Activated CD4-positive, alpha-beta memory T cell treated with anti-CD3 and anti-CD28 coated beads, Interleukin-2, amount 10 ng/mL, durations not matched to agents 7 days and 5 days (primary cell): ENCODE measurements around the gene TNC. TPM values are rescaled to one million over a fixed set of nuclear protein-coding genes. Genes with fewer than 3 reads are reported as not detected.

Experiments used
- CTCF ChIA-PET: fragments of 350-600 bp; sonication (Branson Sonifier 250); formaldehyde crosslinking; loops from one replicate; lab custom pipeline; 2021; ENCODE audit warnings: antibody characterized with exemption, inconsistent platforms; lab: Charles Lee
- POLR2A ChIA-PET: fragments of 350-600 bp; sonication (Branson Sonifier 250); formaldehyde crosslinking; loops from one replicate; lab custom pipeline; 2021; ENCODE audit warnings: antibody characterized with exemption; lab: Charles Lee
- DNase-seq: peaks from one replicate; pipeline ENCODE4 v3.0.0-alpha.2; 2020
- H3K27ac Mint-ChIP-seq: one replicate; pipeline ENCODE4 v1.8.0; 2021; ENCODE audit warnings: mild to moderate bottlenecking, mixed read lengths
- H3K27me3 Mint-ChIP-seq: one replicate; pipeline ENCODE4 v1.8.0; 2021; ENCODE audit warnings: mixed read lengths
- H3K36me3 Mint-ChIP-seq: one replicate; pipeline ENCODE4 v1.8.0; 2021; ENCODE audit warnings: low read depth, mixed read lengths
- H3K4me1 Mint-ChIP-seq: one replicate; pipeline ENCODE4 v1.8.0; 2021; ENCODE audit warnings: mixed read lengths
- H3K4me3 Mint-ChIP-seq: one replicate; pipeline ENCODE4 v1.8.0; 2021; ENCODE audit warnings: mild to moderate bottlenecking, mixed read lengths
- H3K9me3 Mint-ChIP-seq: one replicate; pipeline ENCODE4 v1.8.0; 2021; ENCODE audit warnings: mixed read lengths
- total RNA-seq, 2 experiments: library from RNA; stranded (reverse); gene quantifications; one replicate each; pipeline ENCODE4 v1.2.3, GENCODE V29; 2021

The TNC gene
- total RNA-seq, 2 experiments from 2014 or later, result 0.03 TPM; not detected in 1

DNA sequence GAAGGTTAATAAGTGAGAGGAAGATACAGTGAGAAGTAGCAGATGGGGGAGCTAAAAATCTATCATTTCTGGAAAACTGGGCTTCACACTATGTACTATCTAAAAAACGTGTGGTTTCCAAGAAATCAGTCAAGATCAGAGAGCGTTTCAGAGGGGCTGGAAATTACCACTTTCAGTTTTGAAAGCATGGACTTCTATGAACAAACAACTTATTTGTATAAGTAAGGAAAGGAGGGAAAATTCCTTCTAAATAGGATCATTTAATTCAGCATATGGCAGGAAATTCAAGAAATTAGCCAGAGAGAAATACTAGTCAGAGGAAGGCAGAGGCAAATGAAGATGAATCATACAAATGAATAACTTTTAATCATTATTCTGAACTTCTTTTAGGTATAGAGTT lies 11.3 kb downstream of the TNC start:
- no peaks in the 10 kb centered on the region for H3K36me3 Mint-ChIP-seq
- no peaks in the 10 kb centered on the region for H3K9me3 Mint-ChIP-seq
- CTCF ChIA-PET, result no interaction called here
- POLR2A ChIA-PET, result no interaction called here
- DNase-seq, result no peak
- no peaks in the 10 kb centered on the region for H3K27me3 Mint-ChIP-seq
- H3K4me3 Mint-ChIP-seq, result no peak overlapping the region
- peaks cover 5% of the 10 kb centered on the region for H3K4me1 Mint-ChIP-seq
- no peak overlapping the region for H3K27ac Mint-ChIP-seq

- Mint-ChIP-seq H3K9me3 (no peaks in the 10 kb centered on the region), H3K36me3 (no peaks in the 10 kb centered on the region), H3K4me3 (no peak overlapping the region), H3K27me3 (no peaks in the 10 kb centered on the region), H3K4me1 (peaks cover 5% of the 10 kb centered on the region), H3K27ac (no peak overlapping the region)
- DNase-seq, result no peak
- CTCF ChIA-PET, result no interaction called here
- POLR2A ChIA-PET, result no interaction called here
Measured at GRCh38 chr9:115106001-115106400, 12.0 kb downstream of the TNC start.

- CTCF ChIA-PET, result interaction anchor here (0.6 kb wide), 1 partner anchor 362 kb away, joined by 3 read pairs; no protein-coding TSS in a partner anchor
Measured at GRCh38 chr9:115104908-115105307, 13.0 kb downstream of the TNC start.

GRCh38 chr9:115103746-115104477 lies 14.0 kb downstream of the TNC start:
- POLR2A ChIA-PET, result no interaction called here
- DNase-seq, result no peak
- no peaks in the 10 kb centered on the region for H3K9me3 Mint-ChIP-seq
- no peak overlapping the region for H3K27ac Mint-ChIP-seq
- H3K27me3 Mint-ChIP-seq, result no peaks in the 10 kb centered on the region
- no peaks in the 10 kb centered on the region for H3K36me3 Mint-ChIP-seq
- H3K4me3 Mint-ChIP-seq, result no peak overlapping the region
- peaks cover 5% of the 10 kb centered on the region for H3K4me1 Mint-ChIP-seq
- CTCF ChIA-PET, result no interaction called here

More at GRCh38 chr9:115104908-115105307, 13.0 kb downstream of the TNC start:
- H3K27ac Mint-ChIP-seq, result no peak overlapping the region
- no peak overlapping the region for H3K4me3 Mint-ChIP-seq
- H3K36me3 Mint-ChIP-seq, result no peaks in the 10 kb centered on the region
- no peaks in the 10 kb centered on the region for H3K9me3 Mint-ChIP-seq
- H3K4me1 Mint-ChIP-seq, result peaks cover 5% of the 10 kb centered on the region
- no peaks in the 10 kb centered on the region for H3K27me3 Mint-ChIP-seq
- POLR2A ChIA-PET, result no interaction called here
- no peak for DNase-seq

- H3K27me3 Mint-ChIP-seq, result peaks cover 12% of the 10 kb centered on the region
- no peaks in the 10 kb centered on the region for H3K36me3 Mint-ChIP-seq
- no peaks in the 10 kb centered on the region for H3K4me1 Mint-ChIP-seq
- H3K27ac Mint-ChIP-seq, result no peak overlapping the region
- ChIA-PET POLR2A (no interaction called here), CTCF (no interaction called here)
- DNase-seq, result no peak
- no peak overlapping the region for H3K4me3 Mint-ChIP-seq
- no peaks in the 10 kb centered on the region for H3K9me3 Mint-ChIP-seq
Measured at GRCh38 chr9:115099901-115100300, 18.1 kb downstream of the TNC start.

- no peaks in the 10 kb centered on the region for H3K4me1 Mint-ChIP-seq
- ChIA-PET POLR2A (no interaction called here), CTCF (interaction anchor here (0.7 kb wide), 1 partner anchor 9 kb away, joined by 3 read pairs; no protein-coding TSS in a partner anchor)
- H3K27me3 Mint-ChIP-seq, result peaks cover 12% of the 10 kb centered on the region
- DNase-seq, result no peak
- H3K9me3 Mint-ChIP-seq, result no peaks in the 10 kb centered on the region
- H3K4me3 Mint-ChIP-seq, result no peak overlapping the region
- no peak overlapping the region for H3K27ac Mint-ChIP-seq
- no peaks in the 10 kb centered on the region for H3K36me3 Mint-ChIP-seq
Measured at GRCh38 chr9:115098226-115098965, 19.6 kb downstream of the TNC start.

DNA sequence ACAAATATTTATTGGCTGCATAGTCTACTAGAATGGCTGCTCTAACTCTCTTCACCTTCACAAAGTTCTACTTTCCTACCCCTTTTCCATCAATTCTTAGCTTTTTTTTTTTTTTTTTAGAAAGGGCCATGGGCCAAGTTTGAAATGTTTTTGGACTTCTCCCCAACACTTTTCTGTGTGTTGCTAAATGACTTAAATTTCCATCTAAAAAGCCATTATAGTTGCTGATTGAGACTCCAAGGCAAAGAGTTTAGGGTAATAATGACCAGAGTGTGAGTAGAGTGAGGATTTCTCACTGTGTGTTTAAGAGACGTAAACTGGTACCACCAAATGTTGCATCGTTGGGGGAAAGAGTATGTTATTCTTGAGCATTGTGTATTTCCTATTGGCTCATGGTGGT lies 24.4 kb downstream of the TNC start:
- Mint-ChIP-seq H3K27me3 (peaks cover 25% of the 10 kb centered on the region), H3K27ac (no peak overlapping the region), H3K9me3 (no peaks in the 10 kb centered on the region), H3K4me1 (no peaks in the 10 kb centered on the region), H3K4me3 (no peak overlapping the region), H3K36me3 (no peaks in the 10 kb centered on the region)
- POLR2A ChIA-PET, result no interaction called here
- DNase-seq, result no peak
- CTCF ChIA-PET, result no interaction called here

DNA sequence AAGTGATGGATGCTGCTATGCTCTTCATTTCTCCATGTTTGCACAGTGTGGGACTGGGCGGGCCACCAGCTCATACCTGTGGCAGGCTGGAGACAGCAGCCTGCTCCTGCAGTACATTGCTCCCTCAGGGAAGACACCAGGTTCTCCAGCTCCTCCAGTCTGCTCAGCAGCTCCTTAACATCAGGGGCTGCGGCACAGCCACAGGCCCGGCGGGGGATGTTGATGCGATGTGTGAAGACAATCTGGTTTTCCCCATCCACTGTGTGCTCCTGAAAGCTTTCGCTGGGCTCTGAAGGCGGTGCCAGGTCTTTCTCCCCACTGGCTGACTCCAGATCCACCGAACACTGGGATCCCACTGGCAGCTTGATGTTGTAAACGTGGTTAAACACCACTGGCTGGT lies 27.5 kb downstream of the TNC start:
- H3K27ac Mint-ChIP-seq, result no peak overlapping the region
- no peak overlapping the region for H3K4me3 Mint-ChIP-seq
- H3K27me3 Mint-ChIP-seq, result peaks cover 13% of the 10 kb centered on the region
- POLR2A ChIA-PET, result no interaction called here
- H3K36me3 Mint-ChIP-seq, result no peaks in the 10 kb centered on the region
- H3K9me3 Mint-ChIP-seq, result no peaks in the 10 kb centered on the region
- CTCF ChIA-PET, result no interaction called here
- no peak for DNase-seq
- H3K4me1 Mint-ChIP-seq, result no peaks in the 10 kb centered on the region

DNA sequence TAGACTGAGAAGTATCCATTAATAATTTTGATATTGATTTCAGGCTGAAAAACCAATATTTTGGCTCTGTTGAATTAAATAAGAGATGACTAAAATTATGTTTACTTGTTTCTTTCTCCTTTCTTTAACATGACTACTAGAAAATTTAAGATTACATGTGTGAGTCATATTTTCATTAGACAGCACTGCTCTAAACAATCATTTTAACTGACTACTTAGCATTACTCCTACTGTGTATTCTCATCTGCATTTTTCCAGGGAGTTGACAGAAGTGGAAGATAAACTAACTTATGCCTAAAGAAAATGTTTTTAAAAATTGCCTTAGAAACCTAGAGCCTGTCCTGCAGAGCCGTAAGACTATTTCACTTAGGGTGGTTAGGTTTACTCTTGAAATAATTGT lies 29.1 kb downstream of the TNC start:
- Mint-ChIP-seq H3K9me3 (no peaks in the 10 kb centered on the region), H3K4me3 (no peak overlapping the region), H3K4me1 (no peaks in the 10 kb centered on the region), H3K27ac (no peak overlapping the region), H3K27me3 (peaks cover 13% of the 10 kb centered on the region), H3K36me3 (no peaks in the 10 kb centered on the region)
- ChIA-PET CTCF (no interaction called here), POLR2A (no interaction called here)
- no peak for DNase-seq

- ChIA-PET POLR2A (no interaction called here), CTCF (no interaction called here)
- no peak overlapping the region for H3K27ac Mint-ChIP-seq
- H3K9me3 Mint-ChIP-seq, result no peaks in the 10 kb centered on the region
- no peaks in the 10 kb centered on the region for H3K4me1 Mint-ChIP-seq
- no peak for DNase-seq
- H3K4me3 Mint-ChIP-seq, result no peak overlapping the region
- peaks cover 5% of the 10 kb centered on the region for H3K27me3 Mint-ChIP-seq
- no peaks in the 10 kb centered on the region for H3K36me3 Mint-ChIP-seq
Measured at GRCh38 chr9:115086886-115087285, 31.1 kb downstream of the TNC start.

DNA sequence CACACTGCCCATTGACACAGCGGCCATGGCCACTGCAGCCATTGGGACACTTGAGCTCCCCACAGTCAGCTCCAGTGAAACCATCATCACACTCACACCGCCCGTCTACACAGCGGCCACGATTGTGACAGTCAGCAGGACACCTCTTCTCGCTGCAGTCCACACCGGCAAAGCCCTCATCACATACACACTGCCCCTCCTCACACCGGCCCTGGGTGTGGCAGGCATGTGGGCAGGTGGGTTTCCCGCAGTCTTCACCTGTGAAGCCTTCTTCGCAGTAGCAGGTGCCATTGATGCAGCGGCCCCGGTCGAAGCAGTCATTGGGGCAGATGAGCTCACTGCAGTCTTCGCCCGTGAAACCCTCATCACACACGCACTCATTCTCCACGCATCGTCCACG lies 31.5 kb downstream of the TNC start:
- no peak for DNase-seq
- Mint-ChIP-seq H3K4me1 (no peaks in the 10 kb centered on the region), H3K36me3 (no peaks in the 10 kb centered on the region), H3K9me3 (no peaks in the 10 kb centered on the region), H3K27me3 (peaks cover 2% of the 10 kb centered on the region), H3K4me3 (no peak overlapping the region), H3K27ac (no peak overlapping the region)
- ChIA-PET POLR2A (no interaction called here), CTCF (no interaction called here)

DNA sequence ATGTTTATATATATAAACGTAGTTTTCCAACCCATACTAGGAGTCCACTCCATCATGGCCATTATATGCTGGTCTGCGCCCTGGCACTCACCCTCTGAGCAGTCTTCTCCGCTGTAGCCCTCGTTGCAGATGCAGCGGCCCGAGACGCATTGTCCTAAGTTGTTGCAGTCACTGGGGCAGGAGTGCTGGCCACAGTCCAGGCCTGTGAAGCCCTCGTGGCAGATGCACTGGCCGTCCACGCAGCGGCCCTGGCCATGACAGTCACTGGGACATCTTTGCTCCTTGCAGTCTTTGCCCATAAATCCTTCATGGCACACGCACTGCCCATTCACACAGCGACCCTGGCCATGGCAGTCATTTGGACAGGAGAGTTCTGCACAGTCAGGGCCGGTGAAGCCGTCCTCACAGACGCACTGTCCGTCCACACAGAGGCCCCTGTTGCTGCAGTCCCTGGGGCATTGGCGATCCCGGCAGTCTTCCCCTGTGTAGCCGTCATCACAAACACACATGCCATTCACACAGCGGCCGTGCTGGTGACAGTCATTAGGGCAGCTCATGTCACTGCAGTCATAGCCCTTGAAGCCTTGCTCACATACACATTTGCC lies 32.1 kb downstream of the TNC start:
- H3K27ac Mint-ChIP-seq, result no peak overlapping the region

DNA sequence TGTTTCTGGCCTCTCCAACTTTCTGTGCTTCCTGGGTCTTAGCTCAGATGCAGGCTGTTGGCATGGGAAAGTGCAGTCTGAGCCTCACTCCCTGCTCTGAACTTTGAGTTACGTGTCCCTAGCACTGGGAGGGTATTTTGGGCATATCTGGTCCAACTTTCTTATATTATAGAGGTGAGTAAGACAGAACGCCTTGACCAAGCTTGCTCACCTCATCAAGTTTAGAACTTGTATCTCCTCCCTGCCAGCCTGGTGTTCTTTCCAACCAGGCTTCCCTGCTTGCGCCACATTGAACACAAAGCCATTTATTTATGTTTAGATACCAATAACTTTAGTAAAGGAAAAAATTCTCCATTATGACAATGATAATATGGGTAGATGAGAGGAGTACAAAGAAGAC lies 33.2 kb downstream of the TNC start:
- no peaks in the 10 kb centered on the region for H3K4me1 Mint-ChIP-seq
- H3K4me3 Mint-ChIP-seq, result no peak overlapping the region
- H3K36me3 Mint-ChIP-seq, result no peaks in the 10 kb centered on the region
- no peak for DNase-seq
- H3K27ac Mint-ChIP-seq, result no peak overlapping the region
- ChIA-PET CTCF (no interaction called here), POLR2A (no interaction called here)
- H3K27me3 Mint-ChIP-seq, result peaks cover 2% of the 10 kb centered on the region
- H3K9me3 Mint-ChIP-seq, result no peaks in the 10 kb centered on the region

More for the DNA sequence above, 32.1 kb downstream of the TNC start:
- no peaks in the 10 kb centered on the region for H3K36me3 Mint-ChIP-seq
- ChIA-PET POLR2A (no interaction called here), CTCF (no interaction called here)
- peaks cover 2% of the 10 kb centered on the region for H3K27me3 Mint-ChIP-seq
- H3K4me1 Mint-ChIP-seq, result no peaks in the 10 kb centered on the region
- H3K9me3 Mint-ChIP-seq, result no peaks in the 10 kb centered on the region
- H3K4me3 Mint-ChIP-seq, result no peak overlapping the region
- no peak for DNase-seq
